Kidney epithelial cell (primary cell): Measurements from ENCODE around the gene MKNK2. TPM values are rescaled to one million over a fixed set of nuclear protein-coding genes. Genes with fewer than 3 reads are reported as not detected.
A peak's percentile ranks its signal among the peaks of the same experiment; 100 is the strongest.

ENCODE experiments used
- DNase-seq: peaks from one replicate; pipeline ENCODE4 v3.0.0-alpha.2; 2010; ENCODE audit warnings: low read depth
- H3K27me3 ChIP-seq: 2 replicates; pipeline ENCODE4 v1.6.0; 2011; ENCODE audit warnings: low read length; ENCODE audit not compliant: control insufficient read depth, insufficient read depth
- H3K36me3 ChIP-seq: 2 replicates; pipeline ENCODE4 v1.5.1; 2011; ENCODE audit warnings: low read length; ENCODE audit not compliant: control insufficient read depth, insufficient read depth
- H3K4me3 ChIP-seq: 2 replicates; pipeline ENCODE4 v1.5.1; 2011; ENCODE audit warnings: low read depth, mild to moderate bottlenecking, control low read depth, low read length
- CTCF ChIP-seq: IDR thresholded peaks from 2 replicates; pipeline ENCODE4 v1.5.1; 2011; ENCODE audit warnings: mild to moderate bottlenecking, moderate library complexity, low read length, control low read depth, inconsistent platforms; ENCODE audit not compliant: insufficient read depth, poor library complexity, severe bottlenecking
- total RNA-seq: library from RNA; depleted of rRNA; stranded (reverse); fragments of >200 nt; gene quantifications from 2 replicates; pipeline ENCODE4 v1.2.3, GENCODE V29; 2015

MKNK2 gene
- total RNA-seq, 1 donor from 2014 or later, result 253 TPM

GRCh38 chr19:2026770-2027169, 24.3 kb downstream of the MKNK2 start:
- Histone ChIP-seq H3K4me3 (no peak overlapping the region), H3K36me3 (no peaks in the 10 kb centered on the region), H3K27me3 (no peaks in the 10 kb centered on the region)
- TF ChIP-seq CTCF, result no peak
- DNase-seq, result no peak

- Histone ChIP-seq H3K36me3 (no peaks in the 10 kb centered on the region), H3K27me3 (no peaks in the 10 kb centered on the region), H3K4me3 (no peak overlapping the region)
- no peak for DNase-seq
- no peak for TF ChIP-seq CTCF
Measured at GRCh38 chr19:2022289-2022688, 28.8 kb downstream of the MKNK2 start.

- no peak for TF ChIP-seq CTCF
- Histone ChIP-seq H3K36me3 (no peaks in the 10 kb centered on the region), H3K27me3 (no peaks in the 10 kb centered on the region), H3K4me3 (no peak overlapping the region)
- no peak for DNase-seq
Measured at GRCh38 chr19:2021453-2022140, 29.4 kb downstream of the MKNK2 start.

- Histone ChIP-seq H3K36me3 (no peaks in the 10 kb centered on the region), H3K4me3 (no peak overlapping the region), H3K27me3 (no peaks in the 10 kb centered on the region)
- no peak for TF ChIP-seq CTCF
- no peak for DNase-seq
Measured at GRCh38 chr19:2018752-2019151, 32.3 kb downstream of the MKNK2 start.

- Histone ChIP-seq H3K4me3 (peak overlapping the region; percentile 22), H3K36me3 (no peaks in the 10 kb centered on the region), H3K27me3 (no peaks in the 10 kb centered on the region)
- no peak for TF ChIP-seq CTCF
- DNase-seq, result no peak
Measured at GRCh38 chr19:2016041-2016807, 34.8 kb downstream of the MKNK2 start.
